ENCODE measurements around the gene NDUFS5.

NDUFS5 gene

DNA sequence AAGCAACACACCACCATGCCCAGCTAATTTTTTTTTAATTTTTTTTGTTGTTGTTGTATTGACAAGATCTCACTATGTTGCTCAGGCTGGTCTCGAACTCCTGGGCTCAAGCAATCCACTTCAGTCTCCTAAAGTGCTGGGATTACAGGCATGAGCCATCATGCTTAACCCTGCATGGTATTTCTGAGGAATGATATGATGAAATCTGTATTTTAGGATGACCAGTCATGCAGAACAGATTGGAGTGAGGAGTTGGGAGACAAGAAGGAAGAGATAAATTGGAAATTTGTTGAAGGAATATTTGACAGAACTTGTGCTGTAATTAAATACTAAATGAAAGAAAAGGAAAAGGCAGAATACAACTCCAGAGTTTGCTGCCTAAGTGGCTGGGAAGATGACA is 4.7 kb upstream of the NDUFS5 start:
- Histone ChIP-seq H3K9me3 (ENCODE audit: insufficient read depth, low read length) (no peaks in the 10 kb centered on the region), H3K27ac (ENCODE audit: low read length) (no peak overlapping the region), H3K36me3 (replicated peaks; ENCODE audit: low read depth, low read length) (no peaks in the 10 kb centered on the region), H2AFZ (ENCODE audit: low read depth, low read length) (no peak overlapping the region), H3K4me1 (ENCODE audit: low read length) (peaks cover 3% of the 10 kb centered on the region; the same call in 1 of the 2 replicates), H3K27me3 (ENCODE audit: low read depth, low read length) (no peaks in the 10 kb centered on the region), H3K79me2 (ENCODE audit: low read length) (peaks cover 3% of the 10 kb centered on the region), H3K4me2 (ENCODE audit: low read length) (no peak overlapping the region), H3K4me3 (ENCODE audit: low read length) (no peak overlapping the region), H3K9ac (ENCODE audit: low read length) (no peak overlapping the region), H4K20me1 (ENCODE audit: insufficient read depth, low read length) (no peaks in the 10 kb centered on the region)
- TF ChIP-seq EZH2phosphoT487 (IDR thresholded peaks at IDR 0.05; ENCODE audit: low read depth): no peak
- TF ChIP-seq, protein P1, sequence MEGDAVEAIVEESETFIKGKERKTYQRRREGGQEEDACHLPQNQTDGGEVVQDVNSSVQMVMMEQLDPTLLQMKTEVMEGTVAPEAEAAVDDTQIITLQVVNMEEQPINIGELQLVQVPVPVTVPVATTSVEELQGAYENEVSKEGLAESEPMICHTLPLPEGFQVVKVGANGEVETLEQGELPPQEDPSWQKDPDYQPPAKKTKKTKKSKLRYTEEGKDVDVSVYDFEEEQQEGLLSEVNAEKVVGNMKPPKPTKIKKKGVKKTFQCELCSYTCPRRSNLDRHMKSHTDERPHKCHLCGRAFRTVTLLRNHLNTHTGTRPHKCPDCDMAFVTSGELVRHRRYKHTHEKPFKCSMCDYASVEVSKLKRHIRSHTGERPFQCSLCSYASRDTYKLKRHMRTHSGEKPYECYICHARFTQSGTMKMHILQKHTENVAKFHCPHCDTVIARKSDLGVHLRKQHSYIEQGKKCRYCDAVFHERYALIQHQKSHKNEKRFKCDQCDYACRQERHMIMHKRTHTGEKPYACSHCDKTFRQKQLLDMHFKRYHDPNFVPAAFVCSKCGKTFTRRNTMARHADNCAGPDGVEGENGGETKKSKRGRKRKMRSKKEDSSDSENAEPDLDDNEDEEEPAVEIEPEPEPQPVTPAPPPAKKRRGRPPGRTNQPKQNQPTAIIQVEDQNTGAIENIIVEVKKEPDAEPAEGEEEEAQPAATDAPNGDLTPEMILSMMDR (IDR thresholded peaks at IDR 0.05; ENCODE audit: low read depth, low read length): no peak

DNA sequence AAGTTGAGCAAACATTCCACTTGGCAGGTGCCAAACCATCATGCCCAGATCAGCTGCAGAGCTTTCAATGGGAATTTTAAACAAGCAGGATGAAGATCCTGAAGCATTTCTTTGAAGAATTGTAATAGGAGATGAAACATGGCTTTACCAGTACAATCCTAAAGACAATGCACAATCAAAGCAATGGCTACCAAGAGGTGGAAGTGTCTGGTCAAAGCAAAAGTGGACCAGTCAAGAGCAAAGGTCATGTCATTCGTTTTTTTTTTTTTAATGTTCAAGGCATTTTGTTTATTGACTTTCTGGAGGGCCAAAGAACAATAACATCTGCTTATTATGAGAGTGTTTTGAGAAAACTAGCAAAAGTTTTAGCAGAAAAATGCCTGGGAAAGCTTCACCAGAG is 3.0 kb upstream of the NDUFS5 start:
- Histone ChIP-seq H3K27ac (ENCODE audit: low read length) (no peak overlapping the region), H3K4me1 (ENCODE audit: low read length) (peaks cover 6% of the 10 kb centered on the region; the same call in 1 of the 2 replicates), H2AFZ (ENCODE audit: low read depth, low read length) (no peak overlapping the region), H3K79me2 (ENCODE audit: low read length) (peaks cover 18% of the 10 kb centered on the region), H3K4me3 (ENCODE audit: low read length) (no peak overlapping the region), H3K9me3 (ENCODE audit: insufficient read depth, low read length) (no peaks in the 10 kb centered on the region), H3K36me3 (replicated peaks; ENCODE audit: low read depth, low read length) (no peaks in the 10 kb centered on the region), H3K27me3 (ENCODE audit: low read depth, low read length) (no peaks in the 10 kb centered on the region), H3K4me2 (ENCODE audit: low read length) (no peak overlapping the region), H3K9ac (ENCODE audit: low read length) (no peak overlapping the region), H4K20me1 (ENCODE audit: insufficient read depth, low read length) (no peaks in the 10 kb centered on the region)
- TF ChIP-seq EZH2phosphoT487 (IDR thresholded peaks at IDR 0.05; ENCODE audit: low read depth): no peak
- TF ChIP-seq, protein P1 (IDR thresholded peaks at IDR 0.05; ENCODE audit: low read depth, low read length): no peak

- Histone ChIP-seq H3K27me3 (ENCODE audit: low read depth, low read length) (no peaks in the 10 kb centered on the region), H3K9me3 (ENCODE audit: insufficient read depth, low read length) (no peaks in the 10 kb centered on the region), H3K9ac (ENCODE audit: low read length) (peak overlapping the region; percentile 82), H3K4me2 (ENCODE audit: low read length) (peak overlapping the region; percentile 67), H3K27ac (ENCODE audit: low read length) (peak overlapping the region; percentile 62), H3K79me2 (ENCODE audit: low read length) (peaks cover 37% of the 10 kb centered on the region), H3K4me3 (ENCODE audit: low read length) (peak overlapping the region; percentile 93), H3K4me1 (ENCODE audit: low read length) (peaks cover 6% of the 10 kb centered on the region; the same call in 1 of the 2 replicates), H3K36me3 (replicated peaks; ENCODE audit: low read depth, low read length) (peaks cover 16% of the 10 kb centered on the region), H2AFZ (ENCODE audit: low read depth, low read length) (peak overlapping the region; percentile 51), H4K20me1 (ENCODE audit: insufficient read depth, low read length) (no peaks in the 10 kb centered on the region)
- TF ChIP-seq, protein P1 (IDR thresholded peaks at IDR 0.05; ENCODE audit: low read depth, low read length): no peak
- no peak for TF ChIP-seq EZH2phosphoT487 (IDR thresholded peaks at IDR 0.05; ENCODE audit: low read depth)
These were observed 837 bp downstream of the NDUFS5 start for GRCh38 chr1:39026866-39027507.

DNA sequence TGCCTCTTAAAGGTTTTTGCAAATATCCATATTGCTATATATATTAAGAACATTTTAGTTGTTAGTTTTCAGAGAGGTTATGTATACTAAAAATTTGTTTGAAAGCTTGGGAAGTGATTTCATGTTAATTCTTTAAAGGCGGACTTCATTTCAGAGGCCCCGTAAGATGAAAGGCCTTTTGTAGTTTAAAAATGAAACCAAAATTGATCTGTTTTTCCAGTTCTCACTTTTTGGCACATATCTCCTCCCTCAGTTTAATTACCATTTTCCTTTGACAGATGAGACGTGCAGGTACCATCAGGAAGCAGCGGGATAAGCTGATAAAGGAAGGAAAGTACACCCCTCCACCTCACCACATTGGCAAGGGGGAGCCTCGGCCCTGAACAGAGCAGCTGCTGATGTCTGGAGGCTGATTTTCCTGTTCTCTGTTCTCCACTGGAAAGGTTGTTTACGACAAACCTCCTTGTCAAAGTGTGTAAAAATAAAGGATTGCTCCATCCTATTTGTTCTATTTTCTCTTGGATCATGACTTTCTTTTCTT is 8.0 kb downstream of the NDUFS5 start:
- Histone ChIP-seq H3K4me1 (ENCODE audit: low read length) (no peaks in the 10 kb centered on the region), H3K4me3 (ENCODE audit: low read length) (no peak overlapping the region), H3K4me2 (ENCODE audit: low read length) (no peak overlapping the region), H3K36me3 (replicated peaks; ENCODE audit: low read depth, low read length) (peaks cover 23% of the 10 kb centered on the region), H4K20me1 (ENCODE audit: insufficient read depth, low read length) (no peaks in the 10 kb centered on the region), H3K9ac (ENCODE audit: low read length) (no peak overlapping the region), H2AFZ (ENCODE audit: low read depth, low read length) (no peak overlapping the region), H3K9me3 (ENCODE audit: insufficient read depth, low read length) (no peaks in the 10 kb centered on the region), H3K79me2 (ENCODE audit: low read length) (peaks cover 18% of the 10 kb centered on the region), H3K27ac (ENCODE audit: low read length) (no peak overlapping the region), H3K27me3 (ENCODE audit: low read depth, low read length) (no peaks in the 10 kb centered on the region)
- TF ChIP-seq, protein P1 (IDR thresholded peaks at IDR 0.05; ENCODE audit: low read depth, low read length): no peak
- no peak for TF ChIP-seq EZH2phosphoT487 (IDR thresholded peaks at IDR 0.05; ENCODE audit: low read depth)

Measured in OCI-LY3 (cell line).